SU-DHL-6 (cell line): ENCODE results near the gene MAP3K4.

Experiments
- EZH2phosphoT487 ChIP-seq: fragments of 200-600 bp; sonication (generic), shearing (Covaris generic); conservative IDR thresholded peaks from 2 replicates; pipeline ENCODE4 v1.6.1; 2018; ENCODE audit warnings: mild to moderate bottlenecking, antibody characterized with exemption, low read length, moderate library complexity, mixed read lengths
- TF ChIP-seq, protein P1 (sequence below): fragments of 200-600 bp; sonication (generic); IDR thresholded peaks from one replicate; pipeline ENCODE4 v1.5.1; 2017; ENCODE audit warnings: antibody characterized with exemption, mild to moderate bottlenecking, low read length, moderate library complexity; ENCODE audit not compliant: insufficient read depth, poor library complexity, severe bottlenecking

GRCh38 chr6:161073930-161074329 lies 82.4 kb downstream of the MAP3K4 start:
- TF ChIP-seq, protein P1, sequence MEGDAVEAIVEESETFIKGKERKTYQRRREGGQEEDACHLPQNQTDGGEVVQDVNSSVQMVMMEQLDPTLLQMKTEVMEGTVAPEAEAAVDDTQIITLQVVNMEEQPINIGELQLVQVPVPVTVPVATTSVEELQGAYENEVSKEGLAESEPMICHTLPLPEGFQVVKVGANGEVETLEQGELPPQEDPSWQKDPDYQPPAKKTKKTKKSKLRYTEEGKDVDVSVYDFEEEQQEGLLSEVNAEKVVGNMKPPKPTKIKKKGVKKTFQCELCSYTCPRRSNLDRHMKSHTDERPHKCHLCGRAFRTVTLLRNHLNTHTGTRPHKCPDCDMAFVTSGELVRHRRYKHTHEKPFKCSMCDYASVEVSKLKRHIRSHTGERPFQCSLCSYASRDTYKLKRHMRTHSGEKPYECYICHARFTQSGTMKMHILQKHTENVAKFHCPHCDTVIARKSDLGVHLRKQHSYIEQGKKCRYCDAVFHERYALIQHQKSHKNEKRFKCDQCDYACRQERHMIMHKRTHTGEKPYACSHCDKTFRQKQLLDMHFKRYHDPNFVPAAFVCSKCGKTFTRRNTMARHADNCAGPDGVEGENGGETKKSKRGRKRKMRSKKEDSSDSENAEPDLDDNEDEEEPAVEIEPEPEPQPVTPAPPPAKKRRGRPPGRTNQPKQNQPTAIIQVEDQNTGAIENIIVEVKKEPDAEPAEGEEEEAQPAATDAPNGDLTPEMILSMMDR = no peak
- TF ChIP-seq EZH2phosphoT487 = no peak
